ENCODE results near the gene SLITRK3.

DNA sequence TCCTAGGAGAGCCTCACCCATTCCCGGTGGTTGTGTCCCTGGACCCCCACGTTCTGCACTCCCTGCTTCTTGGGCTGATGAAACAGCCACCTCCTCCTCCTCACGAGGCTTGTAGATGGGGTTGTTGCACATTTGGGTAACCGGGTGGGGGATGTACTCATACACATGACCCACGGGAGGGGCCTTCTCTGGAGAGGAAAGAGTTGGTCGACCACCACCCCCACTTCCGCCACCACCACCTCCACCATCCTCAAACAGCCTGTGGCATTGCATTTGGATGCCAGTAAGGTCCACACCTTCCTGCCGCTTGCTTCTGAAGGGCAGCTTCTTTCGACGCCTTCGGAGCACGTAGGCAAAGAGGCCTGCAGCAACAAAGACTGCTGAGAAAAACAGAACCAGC is 7.7 kb downstream of the SLITRK3 start:
- TF ChIP-seq, protein P1, sequence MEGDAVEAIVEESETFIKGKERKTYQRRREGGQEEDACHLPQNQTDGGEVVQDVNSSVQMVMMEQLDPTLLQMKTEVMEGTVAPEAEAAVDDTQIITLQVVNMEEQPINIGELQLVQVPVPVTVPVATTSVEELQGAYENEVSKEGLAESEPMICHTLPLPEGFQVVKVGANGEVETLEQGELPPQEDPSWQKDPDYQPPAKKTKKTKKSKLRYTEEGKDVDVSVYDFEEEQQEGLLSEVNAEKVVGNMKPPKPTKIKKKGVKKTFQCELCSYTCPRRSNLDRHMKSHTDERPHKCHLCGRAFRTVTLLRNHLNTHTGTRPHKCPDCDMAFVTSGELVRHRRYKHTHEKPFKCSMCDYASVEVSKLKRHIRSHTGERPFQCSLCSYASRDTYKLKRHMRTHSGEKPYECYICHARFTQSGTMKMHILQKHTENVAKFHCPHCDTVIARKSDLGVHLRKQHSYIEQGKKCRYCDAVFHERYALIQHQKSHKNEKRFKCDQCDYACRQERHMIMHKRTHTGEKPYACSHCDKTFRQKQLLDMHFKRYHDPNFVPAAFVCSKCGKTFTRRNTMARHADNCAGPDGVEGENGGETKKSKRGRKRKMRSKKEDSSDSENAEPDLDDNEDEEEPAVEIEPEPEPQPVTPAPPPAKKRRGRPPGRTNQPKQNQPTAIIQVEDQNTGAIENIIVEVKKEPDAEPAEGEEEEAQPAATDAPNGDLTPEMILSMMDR (conservative IDR thresholded peaks at IDR 0.05; ENCODE audit: low read length): no peak
- TF ChIP-seq EZH2phosphoT487 (IDR thresholded peaks at IDR 0.05; ENCODE audit: borderline replicate concordance, low read depth, low read length): no peak
